Uterus (tissue), 4 donors: ENCODE results near the gene CTSC. TPM values are rescaled to one million over a fixed set of nuclear protein-coding genes. Genes with fewer than 3 reads are reported as not detected.

Experiments used
- DNase-seq, 2 donors: peaks; one replicate each; pipeline ENCODE4 v3.0.0-alpha.2; 2019 to 2020
- H3K27ac ChIP-seq, 2 donors: fragments of 200-600 bp; sonication (generic); 1 replicate in 1 of 2; 2 replicates in 1 of 2; pipeline ENCODE4 v1.5.1; 2016 to 2018
- H3K27me3 ChIP-seq, 2 donors: fragments of 200-600 bp; sonication (generic); one replicate each; pipeline ENCODE4 v1.5.1; 2018 to 2019; ENCODE audit warnings: control low read depth in 1 of 2
- H3K36me3 ChIP-seq, 2 donors: fragments of 200-600 bp; sonication (generic); one replicate each; pipeline ENCODE4 v1.5.1; 2019; ENCODE audit warnings: control low read depth in 1 of 2
- H3K4me1 ChIP-seq, 2 donors: fragments of 200-600 bp; sonication (generic); one replicate each; pipeline ENCODE4 v1.5.1; 2018 to 2019; ENCODE audit warnings: control low read depth in 1 of 2
- H3K4me3 ChIP-seq, 2 donors: fragments of 200-600 bp; sonication (generic); 1 replicate in 1 of 2; 2 replicates in 1 of 2; pipeline ENCODE4 v1.5.1; 2018 to 2019; ENCODE audit warnings: mild to moderate bottlenecking in 1 of 2
- H3K9me3 ChIP-seq, 2 donors: fragments of 200-600 bp; sonication (generic); one replicate each; pipeline ENCODE4 v1.5.1; 2019; ENCODE audit warnings: control low read depth in 1 of 2
- CTCF ChIP-seq, 4 experiments: fragments of 200-600 bp in 2 of 4; fragments of 450-650 bp in 2 of 4; sonication (generic) in 2 of 4; IDR thresholded peaks; one replicate each; pipeline ENCODE4 v1.5.1; 2016 to 2019; ENCODE audit warnings: antibody characterized with exemption in 4 of 4, mild to moderate bottlenecking in 2 of 4, moderate library complexity in 1 of 4
- POLR2A ChIP-seq, 2 donors: fragments of 450-650 bp; IDR thresholded peaks; one replicate each; pipeline ENCODE4 v1.6.1; 2016; ENCODE audit warnings: antibody characterized with exemption in 2 of 2, mild to moderate bottlenecking in 1 of 2, moderate library complexity in 1 of 2
- intact Hi-C: fragments of 100-400 bp; cut with DNase I; formaldehyde crosslinking; loops from one replicate; pipeline ENCODE4 v1.15.1; 2023; ENCODE audit warnings: low total_unique reads
- total RNA-seq, 4 donors: library from RNA; depleted of rRNA in 3 of 4; stranded (reverse); fragments of >200 nt in 3 of 4; gene quantifications; one replicate each; pipeline versions ENCODE4 v1.1.0 to v1.2.4, GENCODE V29; 2014 to 2023
- donor health status: DM: yes; HTN: yes; CAD: no.

CTSC gene
- total RNA-seq, 4 donors from 2014 or later = 28.8 to 182 (median 36.3) TPM

DNA sequence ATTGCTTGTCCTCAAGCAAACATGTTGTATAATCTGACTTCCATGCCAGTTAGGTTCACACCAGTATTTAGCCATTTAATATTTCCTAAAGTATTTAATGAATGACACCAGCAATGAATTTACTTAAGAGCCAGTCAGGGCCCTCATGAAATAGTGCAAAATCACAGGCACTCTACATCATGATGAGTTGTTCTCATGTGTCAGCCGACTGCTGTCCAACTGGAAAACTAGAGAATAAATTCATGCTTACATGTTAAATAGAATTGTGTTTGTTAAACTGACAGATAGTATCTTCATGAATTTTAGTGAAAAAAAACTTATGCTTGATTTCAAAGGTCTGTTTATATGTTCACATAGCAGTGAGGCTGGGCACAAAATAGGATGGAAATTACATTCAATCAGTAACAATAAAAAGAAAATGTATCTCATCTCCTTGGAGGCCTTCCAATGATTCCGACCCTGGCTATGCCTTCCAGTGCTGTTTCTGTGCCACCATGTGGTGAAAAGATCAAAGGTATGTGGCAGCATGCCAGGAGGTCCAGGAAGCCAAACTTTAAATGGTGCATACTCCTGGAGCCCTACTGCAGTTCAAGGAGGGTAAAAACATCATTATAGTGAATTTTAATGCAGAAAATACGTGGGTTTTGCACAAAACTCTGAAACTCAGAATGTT, 45.2 kb downstream of the CTSC start:
- Histone ChIP-seq H3K27me3 (no peaks in the 10 kb centered on the region), H3K4me1 (peaks cover 0 to 5% of the 10 kb centered on the region in 2 donors), H3K36me3 (no peaks in the 10 kb centered on the region), H3K27ac (no peak overlapping the region), H3K4me3 (no peak overlapping the region), H3K9me3 (no peaks in the 10 kb centered on the region)
- peak in 1 of 2 donors; percentile 26 for DNase-seq
- TF ChIP-seq CTCF (IDR thresholded peaks at IDR 0.05) = peak in 1 of 4 experiments; percentile 8
- no peak for TF ChIP-seq POLR2A (IDR thresholded peaks at IDR 0.05)
- intact Hi-C loops = no loop called here

DNA sequence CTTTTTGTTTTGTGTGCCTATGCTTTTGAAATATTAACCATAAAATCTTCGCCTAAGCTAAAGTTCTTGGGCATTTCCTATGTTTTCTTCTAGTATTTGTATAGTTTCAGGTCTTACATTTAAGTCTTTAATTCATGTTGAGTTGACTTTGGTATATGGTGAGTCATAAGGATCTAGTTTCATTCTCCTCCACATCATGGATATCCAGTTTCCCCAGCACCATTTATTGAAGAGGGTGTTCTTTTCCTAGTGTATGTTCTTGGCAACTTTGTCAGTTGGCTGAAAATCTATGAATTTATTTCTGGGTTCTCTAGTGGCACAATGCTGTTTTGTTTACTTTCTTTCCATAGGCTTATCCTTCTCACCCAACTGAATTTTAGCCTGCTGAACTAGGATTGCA, 49.0 kb downstream of the CTSC start:
- no peak for TF ChIP-seq CTCF (IDR thresholded peaks at IDR 0.05)
- TF ChIP-seq POLR2A (IDR thresholded peaks at IDR 0.05) = no peak
- Histone ChIP-seq H3K9me3 (no peaks in the 10 kb centered on the region), H3K27ac (no peak overlapping the region), H3K36me3 (no peaks in the 10 kb centered on the region), H3K27me3 (no peaks in the 10 kb centered on the region), H3K4me1 (peaks cover 0 to 5% of the 10 kb centered on the region in 2 donors), H3K4me3 (no peak overlapping the region)
- intact Hi-C loops = no loop called here
- DNase-seq = no peak

GRCh38 chr11:88284336-88285050, 53.0 kb downstream of the CTSC start:
- Histone ChIP-seq H3K4me3 (no peak overlapping the region), H3K4me1 (no peaks in the 10 kb centered on the region), H3K9me3 (no peaks in the 10 kb centered on the region), H3K36me3 (no peaks in the 10 kb centered on the region), H3K27ac (no peak overlapping the region), H3K27me3 (no peaks in the 10 kb centered on the region)
- intact Hi-C loops = no loop called here
- DNase-seq = no peak
- TF ChIP-seq CTCF (IDR thresholded peaks at IDR 0.05) = no peak
- no peak for TF ChIP-seq POLR2A (IDR thresholded peaks at IDR 0.05)

DNA sequence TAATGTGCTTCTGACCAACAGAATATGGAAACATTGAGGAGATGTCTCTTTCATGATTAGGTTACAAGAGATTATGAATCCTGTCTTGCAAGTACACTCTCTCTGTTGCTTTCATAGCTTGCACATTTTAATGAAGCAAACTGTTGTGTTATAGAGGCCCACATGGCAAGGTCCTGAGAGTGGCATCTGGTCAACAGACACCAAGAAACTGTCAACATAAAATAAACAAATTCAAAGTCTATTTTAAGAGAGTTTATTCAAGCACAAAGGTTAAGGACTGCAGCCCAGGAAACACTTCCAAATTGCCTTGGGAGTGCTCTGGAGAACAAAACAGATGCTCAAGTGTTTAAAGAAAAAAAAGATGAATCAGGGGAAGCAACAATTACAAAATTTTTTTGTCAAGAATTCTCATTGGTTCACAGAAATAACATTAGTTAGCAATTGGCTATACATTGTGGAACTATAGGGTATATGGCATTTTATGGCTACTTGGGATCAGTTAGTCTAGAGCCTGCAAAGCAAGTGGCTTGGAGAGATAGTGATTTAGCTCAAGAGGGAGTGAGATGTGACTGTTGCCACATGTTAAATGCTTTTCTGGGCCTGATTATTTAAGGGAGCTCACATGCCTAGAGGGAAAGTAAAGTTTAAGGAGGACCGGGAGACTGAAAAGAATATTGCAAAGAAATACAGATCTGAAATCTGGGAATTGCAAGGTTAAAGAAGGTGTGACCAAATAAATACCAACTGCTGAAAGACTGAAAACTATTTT, 54.6 kb downstream of the CTSC start:
- no peak for TF ChIP-seq POLR2A (IDR thresholded peaks at IDR 0.05)
- TF ChIP-seq CTCF (IDR thresholded peaks at IDR 0.05) = no peak
- Histone ChIP-seq H3K27ac (no peak overlapping the region), H3K4me1 (no peaks in the 10 kb centered on the region), H3K4me3 (no peak overlapping the region), H3K36me3 (no peaks in the 10 kb centered on the region), H3K27me3 (no peaks in the 10 kb centered on the region), H3K9me3 (no peaks in the 10 kb centered on the region)
- intact Hi-C loops = no loop called here
- DNase-seq = no peak

DNA sequence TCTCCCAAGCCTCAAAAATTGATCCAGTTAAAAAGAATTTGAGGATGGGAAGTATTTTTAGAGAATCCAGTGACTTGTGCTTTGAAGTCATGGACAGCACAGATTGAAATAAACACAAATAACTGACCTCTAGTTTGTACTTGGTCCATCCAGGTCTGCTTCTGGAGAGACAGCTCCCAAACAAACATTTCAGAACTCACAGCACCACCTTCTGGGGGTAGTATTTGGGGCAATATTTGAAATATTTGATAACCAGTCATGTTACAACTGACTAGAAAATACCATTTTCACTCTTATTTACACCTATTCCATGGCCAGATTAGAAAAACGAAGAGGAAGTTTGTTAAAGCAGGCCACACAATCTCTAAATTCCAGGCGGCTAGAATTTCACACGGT, 56.2 kb downstream of the CTSC start:
- intact Hi-C loops = no loop called here
- H3K27ac ChIP-seq = no peak overlapping the region
- H3K36me3 ChIP-seq = no peaks in the 10 kb centered on the region
- no peak for DNase-seq
- TF ChIP-seq POLR2A (IDR thresholded peaks at IDR 0.05) = no peak
- TF ChIP-seq CTCF (IDR thresholded peaks at IDR 0.05) = no peak
- H3K4me3 ChIP-seq = no peak overlapping the region
- no peaks in the 10 kb centered on the region for H3K27me3 ChIP-seq
- no peaks in the 10 kb centered on the region for H3K9me3 ChIP-seq
- H3K4me1 ChIP-seq = no peaks in the 10 kb centered on the region
